ENCODE measurements around the gene LTBP2.

The LTBP2 gene

DNA sequence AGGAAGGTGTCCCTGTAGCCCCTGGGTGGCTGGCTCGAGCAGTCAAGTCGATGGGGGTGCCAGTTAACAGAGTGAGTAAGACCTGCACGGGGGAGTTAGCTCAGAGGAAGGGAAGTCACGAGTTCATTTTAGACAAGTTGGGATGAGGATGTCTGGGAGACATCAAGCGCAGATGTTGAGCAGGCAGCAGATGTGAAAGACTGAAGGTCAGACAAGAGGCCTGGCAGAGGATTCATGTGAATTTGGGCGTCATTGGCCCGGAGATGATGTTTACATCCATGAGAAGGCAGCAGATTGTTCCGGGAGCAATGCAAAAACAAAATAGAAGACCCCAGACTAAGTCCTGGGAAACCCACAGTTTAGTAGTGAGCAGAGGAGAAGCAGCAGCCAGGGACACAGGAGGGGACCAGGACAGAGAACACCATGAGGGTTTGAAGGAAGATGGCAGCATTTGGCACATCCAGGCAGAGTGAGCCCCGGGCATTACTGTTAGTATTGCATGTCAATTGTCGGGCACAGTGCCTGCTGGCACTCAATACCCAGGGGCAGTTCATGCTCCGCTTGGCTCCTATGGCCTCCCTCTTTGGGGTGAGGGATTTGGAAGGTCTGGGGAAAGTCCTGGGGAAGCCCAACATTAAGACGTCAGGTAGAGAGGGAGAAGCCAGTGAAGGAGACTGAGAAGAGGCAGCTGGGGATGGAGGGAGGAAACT lies 15.1 kb downstream of the LTBP2 start:
- no peak for TF ChIP-seq POLR2A (IDR thresholded peaks at IDR 0.05; ENCODE audit: low read depth, low read length)
- DNase-seq (ENCODE audit: insufficient read length, low spot score), result no peak
- no peak for FAIRE-seq

- no peak for TF ChIP-seq POLR2A (IDR thresholded peaks at IDR 0.05; ENCODE audit: low read depth, low read length)
- FAIRE-seq (no peak), DNase-seq (ENCODE audit: insufficient read length, low spot score) (no peak)
Observed at GRCh38 chr14:74595006-74595735, 16.9 kb downstream of the LTBP2 start.

DNA sequence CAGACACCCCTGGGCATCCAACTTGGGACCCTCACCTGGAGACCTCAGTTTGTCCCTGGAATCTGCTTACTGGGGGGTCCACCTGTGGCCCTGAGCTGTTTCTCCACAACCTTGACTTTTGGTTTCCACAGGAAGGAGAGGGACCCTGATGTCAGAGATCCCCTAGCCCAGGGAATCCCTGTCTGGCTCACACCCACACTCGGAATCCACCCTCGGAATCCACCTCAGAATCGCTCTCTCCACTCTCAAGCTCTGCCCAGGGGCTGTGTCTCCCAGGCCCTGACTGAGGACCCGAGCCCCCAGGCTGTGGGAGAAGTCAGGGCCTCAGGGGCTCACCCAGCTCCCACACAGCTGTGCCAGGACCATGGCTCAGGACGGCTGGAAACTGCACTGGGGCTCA lies 17.4 kb downstream of the LTBP2 start:
- FAIRE-seq, result no peak
- DNase-seq (ENCODE audit: insufficient read length, low spot score), result no peak
- TF ChIP-seq POLR2A (IDR thresholded peaks at IDR 0.05; ENCODE audit: low read depth, low read length), result no peak

DNA sequence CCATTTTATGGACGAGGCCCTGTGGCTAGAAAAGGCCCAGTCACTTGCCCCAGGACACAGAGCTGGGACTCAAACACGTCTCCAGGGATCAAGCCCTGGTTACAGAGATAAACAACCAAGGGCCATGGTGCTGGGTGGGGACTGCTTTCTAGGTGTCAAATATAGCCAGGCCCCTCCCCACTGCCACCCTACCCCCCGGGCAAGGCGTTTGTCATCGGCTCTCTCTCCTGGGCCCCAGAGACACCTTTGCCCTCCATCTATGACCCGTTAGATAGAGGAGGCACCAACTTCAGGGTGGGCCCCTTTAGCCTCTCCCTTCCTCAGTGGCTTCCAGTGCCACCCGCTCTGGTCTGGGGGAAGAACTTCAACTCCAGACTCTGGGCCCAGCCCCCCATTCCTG lies 18.0 kb downstream of the LTBP2 start:
- DNase-seq (ENCODE audit: insufficient read length, low spot score) (no peak), FAIRE-seq (no peak)
- no peak for TF ChIP-seq POLR2A (IDR thresholded peaks at IDR 0.05; ENCODE audit: low read depth, low read length)

GRCh38 chr14:74593241-74593953 lies 18.6 kb downstream of the LTBP2 start:
- no peak for TF ChIP-seq POLR2A (IDR thresholded peaks at IDR 0.05; ENCODE audit: low read depth, low read length)
- FAIRE-seq (no peak), DNase-seq (ENCODE audit: insufficient read length, low spot score) (no peak)

GRCh38 chr14:74592476-74593201 lies 19.4 kb downstream of the LTBP2 start:
- FAIRE-seq (no peak), DNase-seq (ENCODE audit: insufficient read length, low spot score) (no peak)
- no peak for TF ChIP-seq POLR2A (IDR thresholded peaks at IDR 0.05; ENCODE audit: low read depth, low read length)

GRCh38 chr14:74591899-74592298 lies 20.1 kb downstream of the LTBP2 start:
- DNase-seq (ENCODE audit: insufficient read length, low spot score), result no peak
- TF ChIP-seq POLR2A (IDR thresholded peaks at IDR 0.05; ENCODE audit: low read depth, low read length), result no peak
- FAIRE-seq, result no peak

GRCh38 chr14:74591394-74591793 lies 20.6 kb downstream of the LTBP2 start:
- no peak for FAIRE-seq
- TF ChIP-seq POLR2A (IDR thresholded peaks at IDR 0.05; ENCODE audit: low read depth, low read length), result no peak
- no peak for DNase-seq (ENCODE audit: insufficient read length, low spot score)

DNA sequence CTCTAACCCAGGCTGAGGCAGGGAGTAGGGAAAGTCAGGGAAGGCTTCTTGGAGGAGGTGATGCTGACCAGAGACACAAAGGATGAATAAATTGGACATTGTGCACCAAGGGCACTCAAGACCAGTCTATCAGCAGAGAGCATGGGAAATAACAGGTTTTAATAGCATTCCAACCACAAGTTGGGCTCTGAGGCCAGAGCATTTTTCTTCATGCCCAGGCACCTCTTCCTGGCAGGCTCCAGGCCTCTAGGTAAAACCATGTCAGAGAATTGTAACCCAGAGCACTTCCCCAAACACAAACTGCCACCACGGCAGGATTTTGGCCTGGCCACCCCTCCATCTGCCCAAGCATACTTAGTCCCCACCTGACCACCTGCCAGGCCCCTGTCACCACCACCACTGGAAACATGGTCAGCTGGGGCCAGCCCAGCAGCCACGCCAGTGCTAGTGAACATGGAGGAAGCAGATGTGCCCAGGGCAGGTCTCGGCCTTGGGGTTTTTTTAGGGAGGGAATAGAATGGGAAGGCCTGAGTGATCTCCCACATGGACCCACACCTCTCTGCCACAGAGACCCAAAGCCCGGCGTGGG lies 22.7 kb downstream of the LTBP2 start:
- FAIRE-seq, result no peak

GRCh38 chr14:74587363-74587707 lies 24.7 kb downstream of the LTBP2 start:
- FAIRE-seq, result no peak
- DNase-seq (ENCODE audit: insufficient read length, low spot score), result no peak

More for the DNA sequence above, 22.7 kb downstream of the LTBP2 start:
- no peak for DNase-seq (ENCODE audit: insufficient read length, low spot score)
- no peak for TF ChIP-seq POLR2A (IDR thresholded peaks at IDR 0.05; ENCODE audit: low read depth, low read length)

DNA sequence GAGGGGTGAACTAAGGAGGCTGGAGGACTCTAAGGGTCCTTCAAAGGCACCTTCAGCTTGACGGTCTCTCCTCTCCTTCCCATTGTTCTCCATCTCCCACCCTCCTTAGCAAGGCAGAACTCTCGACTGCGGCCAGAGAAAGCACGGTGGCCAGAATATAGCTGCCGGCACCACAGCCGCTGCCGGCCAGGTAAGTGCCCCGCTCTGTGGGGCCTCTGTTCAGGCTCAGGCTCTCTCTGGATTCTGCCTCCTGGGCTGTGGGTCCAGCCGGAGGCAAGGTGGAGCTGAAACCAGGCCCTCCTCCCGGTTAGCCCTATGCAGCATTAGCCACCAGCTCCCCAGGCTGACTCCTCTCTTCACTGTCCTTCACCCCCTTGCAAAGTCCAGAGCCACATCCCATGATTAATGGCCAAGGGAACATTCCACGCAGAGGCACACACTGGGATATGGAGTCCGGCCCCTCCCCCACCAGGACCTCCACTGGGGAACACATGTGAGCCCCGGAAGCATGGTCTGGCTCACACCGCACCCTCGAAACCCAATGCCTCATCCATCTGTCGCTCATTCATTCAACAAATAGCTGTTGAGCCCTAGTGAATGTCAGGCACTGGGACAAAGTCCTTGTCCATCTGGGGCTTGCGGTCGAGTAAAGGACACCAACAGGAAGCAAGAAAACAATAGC lies 25.2 kb downstream of the LTBP2 start:
- DNase-seq (ENCODE audit: insufficient read length, low spot score), result no peak
- TF ChIP-seq POLR2A (IDR thresholded peaks at IDR 0.05; ENCODE audit: low read depth, low read length), result no peak
- FAIRE-seq, result no peak

More at GRCh38 chr14:74587363-74587707, 24.7 kb downstream of the LTBP2 start:
- no peak for TF ChIP-seq POLR2A (IDR thresholded peaks at IDR 0.05; ENCODE audit: low read depth, low read length)

DNA sequence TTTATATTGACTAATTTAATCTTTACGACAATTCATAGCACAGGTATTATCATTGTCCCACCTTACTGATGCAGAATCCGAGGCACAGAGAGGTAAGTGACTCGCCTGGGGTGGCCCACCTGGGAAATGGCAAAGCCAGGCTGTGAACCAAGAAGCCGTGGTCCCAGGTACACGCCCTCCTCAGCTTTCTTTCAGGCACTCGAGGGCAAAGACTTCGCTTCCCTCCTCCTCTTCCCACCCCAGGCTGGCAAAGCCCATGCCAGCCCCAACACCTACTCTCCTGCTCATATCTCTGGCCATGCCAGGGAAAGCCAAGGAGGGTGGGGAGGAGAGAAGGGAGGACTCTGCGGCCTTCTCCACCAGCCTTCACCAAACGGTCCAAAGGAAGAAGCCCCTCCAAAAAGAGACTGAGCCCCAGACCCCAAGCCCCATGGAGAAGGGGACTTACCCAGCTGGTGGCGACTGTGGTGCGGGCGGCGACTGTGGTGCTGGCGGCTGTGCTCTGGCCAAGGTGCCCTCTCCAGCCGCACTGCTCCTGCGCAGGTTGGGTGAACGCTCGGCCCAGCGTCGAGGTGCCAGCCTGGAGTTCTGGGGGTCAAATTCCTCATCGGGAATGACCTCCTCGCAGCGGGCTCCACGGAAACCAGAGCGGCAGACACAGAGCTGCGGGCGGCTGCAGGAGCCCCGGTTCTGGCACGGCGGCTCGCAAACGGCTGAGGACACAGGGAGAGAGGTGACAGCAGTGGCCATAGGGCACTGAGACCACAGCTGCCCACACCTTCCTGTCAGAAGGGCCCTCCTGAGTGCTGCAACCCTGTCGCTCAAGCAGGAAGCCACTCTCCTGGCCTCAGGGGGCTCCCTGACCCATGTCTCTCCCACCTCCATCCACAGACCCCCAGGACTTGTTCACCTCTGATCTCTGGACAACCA lies 26.4 kb downstream of the LTBP2 start:
- DNase-seq (ENCODE audit: insufficient read length, low spot score) (no peak), FAIRE-seq (no peak)
- TF ChIP-seq POLR2A (IDR thresholded peaks at IDR 0.05; ENCODE audit: low read depth, low read length), result no peak

Data from H54 (cell line).